Activated B cell treated with CpG ODN at 0.5 μM for 24 hours (primary cell): ENCODE data around the gene IL23R. TPM values are rescaled to one million over a fixed set of nuclear protein-coding genes. Genes with fewer than 3 reads are reported as not detected.
A peak's percentile ranks its signal among the peaks of the same experiment; 100 is the strongest.

Experiments used
- ATAC-seq: fragments of 200-7000 bp; cut with Tn5 transposase; one replicate; pipeline ENCODE4 v1.10.0; 2021; ENCODE audit warnings: low read depth, mild to moderate bottlenecking, moderate library complexity
- CTCF ChIA-PET: fragments of 350-600 bp; sonication (Branson Sonifier 250); formaldehyde crosslinking; loops from one replicate; lab custom pipeline; 2021; ENCODE audit warnings: antibody characterized with exemption; lab: Charles Lee
- POLR2A ChIA-PET: fragments of 350-600 bp; sonication (Branson Sonifier 250); formaldehyde crosslinking; loops from one replicate; lab custom pipeline; 2021; ENCODE audit warnings: antibody characterized with exemption; lab: Charles Lee
- DNase-seq: peaks from one replicate; pipeline ENCODE4 v3.0.0; 2022
- H3K27ac Mint-ChIP-seq: one replicate; pipeline ENCODE4 v1.8.0; 2020; ENCODE audit warnings: mixed read lengths
- H3K27me3 Mint-ChIP-seq: one replicate; pipeline ENCODE4 v1.8.0; 2021; ENCODE audit warnings: mixed read lengths
- H3K36me3 Mint-ChIP-seq: one replicate; pipeline ENCODE4 v1.8.0; 2021; ENCODE audit warnings: low read depth, mixed read lengths
- H3K4me1 Mint-ChIP-seq: one replicate; pipeline ENCODE4 v1.8.0; 2021; ENCODE audit warnings: mixed read lengths
- H3K4me3 Mint-ChIP-seq: one replicate; pipeline ENCODE4 v1.8.0; 2020; ENCODE audit warnings: mild to moderate bottlenecking, mixed read lengths
- H3K9me3 Mint-ChIP-seq: one replicate; pipeline ENCODE4 v1.8.0; 2020; ENCODE audit warnings: mixed read lengths
- CTCF ChIP-seq: fragments of 200-600 bp; IDR thresholded peaks from one replicate; pipeline ENCODE4 v1.8.0; 2022; ENCODE audit warnings: antibody characterized with exemption, mild to moderate bottlenecking
- intact Hi-C: fragments of 100-400 bp; cut with micrococcal nuclease; formaldehyde crosslinking; loops from one replicate; pipeline ENCODE4 v1.15.1; 2024
- total RNA-seq: library from RNA; stranded (reverse); gene quantifications from 2 replicates; pipeline ENCODE4 v1.2.3, GENCODE V29; 2022

The IL23R gene
- total RNA-seq = not detected in 2 replicates

- Mint-ChIP-seq H3K27ac (no peak within 1 kb of the TSS), H3K4me3 (no peak within 1 kb of the TSS), H3K4me1 (no peaks in the 10 kb centered on the region), H3K9me3 (no peaks in the 10 kb centered on the region), H3K27me3 (no peaks in the 10 kb centered on the region), H3K36me3 (no peaks in the 10 kb centered on the region)
- ATAC-seq (peak; percentile 31), DNase-seq (no peak)
- ChIA-PET CTCF (interaction anchor here (0.9 kb wide), 1 partner anchor 18 kb away, joined by 3 read pairs; no protein-coding TSS in a partner anchor), POLR2A (no interaction called here)
- TF ChIP-seq CTCF = no peak
- intact Hi-C loops = no loop called here
Observed at GRCh38 chr1:67166196-67166595, at the start of gene IL23R. Gene IL23R, plus strand, starts transcription at chr1:67166454. Its CDS starts 1,667 bp downstream, at chr1:67168121.

- POLR2A ChIA-PET = no interaction called here
- ATAC-seq = no peak
Observed at GRCh38 chr1:67118191-67118590, 48.1 kb upstream of the IL23R start.

DNA sequence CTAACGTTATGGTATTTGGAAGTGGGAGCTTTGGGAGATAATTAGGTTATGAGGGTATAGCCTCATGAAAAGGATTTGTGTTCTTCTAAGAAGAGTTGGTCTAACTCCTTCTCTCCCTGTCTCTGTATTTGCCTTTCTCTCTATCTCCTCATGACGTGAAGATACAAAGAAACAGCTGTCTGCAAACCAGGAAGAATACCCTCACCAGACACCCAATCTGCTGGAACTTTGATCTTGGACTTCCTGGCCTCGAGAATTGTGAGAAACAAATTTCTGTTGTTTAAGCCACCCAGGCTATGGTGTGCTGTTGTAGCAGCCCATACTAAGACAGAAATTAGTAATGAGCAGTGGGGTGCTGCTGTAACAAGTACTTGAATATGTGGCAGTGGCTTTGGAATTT lies 47.6 kb upstream of the IL23R start:
- no peak for ATAC-seq
- POLR2A ChIA-PET = no interaction called here
- Mint-ChIP-seq H3K4me3 (no peak overlapping the region), H3K4me1 (no peaks in the 10 kb centered on the region), H3K9me3 (no peaks in the 10 kb centered on the region), H3K36me3 (no peaks in the 10 kb centered on the region), H3K27ac (no peak overlapping the region), H3K27me3 (no peaks in the 10 kb centered on the region)
- CTCF ChIA-PET = no interaction called here
- TF ChIP-seq CTCF = no peak
- intact Hi-C loops = loop anchor here (10.0 kb wide), 2 partner anchors 216 to 566 kb away; partner anchors contain the start of gene GADD45A
- DNase-seq = no peak

More at GRCh38 chr1:67118191-67118590, 48.1 kb upstream of the IL23R start:
- Mint-ChIP-seq H3K27me3 (no peaks in the 10 kb centered on the region), H3K27ac (no peak overlapping the region), H3K36me3 (no peaks in the 10 kb centered on the region), H3K4me1 (peaks cover 4% of the 10 kb centered on the region), H3K9me3 (no peaks in the 10 kb centered on the region), H3K4me3 (no peak overlapping the region)
- intact Hi-C loops = loop anchor here (10.0 kb wide), 2 partner anchors 217 to 567 kb away; partner anchors contain the start of gene GADD45A
- no peak for DNase-seq
- TF ChIP-seq CTCF = no peak
- CTCF ChIA-PET = no interaction called here

GRCh38 chr1:67120855-67121619 lies 45.2 kb upstream of the IL23R start:
- intact Hi-C loops = no loop called here
- ATAC-seq (no peak), DNase-seq (no peak)
- POLR2A ChIA-PET = no interaction called here
- no peak for TF ChIP-seq CTCF
- H3K4me1 Mint-ChIP-seq = no peaks in the 10 kb centered on the region
- H3K36me3 Mint-ChIP-seq = no peaks in the 10 kb centered on the region
- H3K27ac Mint-ChIP-seq = no peak overlapping the region
- no peaks in the 10 kb centered on the region for H3K27me3 Mint-ChIP-seq
- no peak overlapping the region for H3K4me3 Mint-ChIP-seq
- no peaks in the 10 kb centered on the region for H3K9me3 Mint-ChIP-seq
- CTCF ChIA-PET = no interaction called here

DNA sequence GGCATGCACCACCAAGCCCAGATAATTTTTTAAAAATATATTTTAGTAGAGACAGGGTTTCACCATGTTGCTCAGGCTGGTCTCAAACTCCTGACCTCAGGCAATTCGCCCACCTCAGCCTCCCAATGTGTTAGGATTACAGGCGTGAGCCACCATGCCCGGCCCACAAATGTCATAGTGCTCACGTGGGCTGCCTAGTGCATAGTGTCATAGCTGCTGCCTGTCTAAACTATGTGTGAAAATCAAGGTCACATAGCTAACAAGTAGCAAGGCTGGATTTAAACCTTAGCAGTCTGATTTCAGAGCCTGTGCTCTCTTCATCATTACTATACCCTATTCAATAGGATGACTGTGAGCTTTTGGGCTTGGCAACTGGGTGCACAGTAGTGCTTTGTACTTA lies 41.8 kb upstream of the IL23R start:
- Mint-ChIP-seq H3K36me3 (no peaks in the 10 kb centered on the region), H3K27me3 (no peaks in the 10 kb centered on the region), H3K9me3 (no peaks in the 10 kb centered on the region), H3K4me3 (no peak overlapping the region), H3K4me1 (no peaks in the 10 kb centered on the region), H3K27ac (no peak overlapping the region)
- intact Hi-C loops = no loop called here
- no peak for TF ChIP-seq CTCF
- CTCF ChIA-PET = interaction anchor here (1.8 kb wide), 1 partner anchor 25 kb away, joined by 6 read pairs; no protein-coding TSS in a partner anchor
- DNase-seq (no peak), ATAC-seq (no peak)
- POLR2A ChIA-PET = no interaction called here
